Erythroblast (primary cell): ENCODE data around the gene CNOT8.

Source experiments
- GATA1 ChIP-seq: IDR thresholded peaks from 2 replicates; pipeline ENCODE4 v1.6.1; 2011; ENCODE audit warnings: low read depth, mild to moderate bottlenecking, control low read depth, low read length, moderate library complexity
- POLR2A ChIP-seq: IDR thresholded peaks from 2 replicates; pipeline ENCODE4 v1.6.1; 2011; ENCODE audit warnings: mild to moderate bottlenecking, low read length

DNA sequence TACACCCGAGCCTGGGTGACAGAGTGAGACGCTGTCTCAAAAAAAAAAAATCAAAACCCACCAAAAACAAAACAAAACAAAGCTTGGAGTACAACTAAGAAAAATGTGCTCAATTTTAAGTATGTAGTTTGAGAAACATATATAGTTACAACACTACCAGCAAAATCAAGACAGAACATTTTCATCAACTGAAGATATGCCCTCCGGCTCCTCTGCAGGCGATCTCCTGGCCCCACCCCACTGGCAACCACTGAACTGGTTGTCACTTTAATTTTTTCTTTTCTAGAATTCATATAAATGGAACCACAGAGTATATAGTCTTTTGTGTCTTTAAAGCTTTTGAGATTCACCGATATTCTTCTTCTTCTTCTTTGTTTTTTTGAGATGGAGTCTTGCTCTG lies 35.0 kb downstream of the CNOT8 start:
- TF ChIP-seq POLR2A (no peak), GATA1 (no peak)
